ENCODE results near the gene SCYL1.

Gene SCYL1

GRCh38 chr11:65585396-65586246 is 60.7 kb downstream of the SCYL1 start:
- DNase-seq (ENCODE audit: low spot score): no peak

GRCh38 chr11:65586247-65586630 is 61.4 kb downstream of the SCYL1 start:
- DNase-seq (ENCODE audit: low spot score): no peak

- DNase-seq (ENCODE audit: low spot score): no peak
Observed at GRCh38 chr11:65586676-65587075, 61.8 kb downstream of the SCYL1 start.
